IMR-90 (cell line): ENCODE results near the gene FGFRL1. TPM values are rescaled to one million over a fixed set of nuclear protein-coding genes. Genes with fewer than 3 reads are reported as not detected.

Source experiments
- ATAC-seq: fragments of 200-7000 bp; cut with Tn5 transposase; 2 replicates; pipeline ENCODE4 v1.9.1; 2020; ENCODE audit warnings: low read depth, mild to moderate bottlenecking, moderate library complexity
- BruUV-seq: library from RNA; stranded (reverse); fragments of 400-500 nt; replicated peaks from 2 replicates; lab custom pipeline; 2021; lab: Mats Ljungman, UMichigan
- CTCF ChIA-PET: fragments of 300-600 bp; formaldehyde crosslinking; extraction: SDS; loops from one replicate; lab custom pipeline; 2021; ENCODE audit warnings: antibody characterized with exemption; lab: Yijun Ruan, JAX
- POLR2A ChIA-PET: fragments of 300-600 bp; sonication (Branson Sonifier 250); formaldehyde crosslinking; loops from one replicate; lab custom pipeline; 2022; ENCODE audit warnings: antibody characterized with exemption; ENCODE audit not compliant: unreplicated experiment; lab: Charles Lee
- DNase-seq: peaks from one replicate; pipeline ENCODE4 v3.0.0; 2013
- H2AFZ ChIP-seq: replicated peaks from 2 replicates; pipeline ENCODE3; 2013; ENCODE audit warnings: low read length, mild to moderate bottlenecking; ENCODE audit not compliant: poor library complexity
- H2AK5ac ChIP-seq: 2 replicates; pipeline ENCODE4 v1.6.1; 2013; ENCODE audit warnings: low read depth, low read length, inconsistent platforms
- H2AK9ac ChIP-seq: replicated peaks from 2 replicates; pipeline ENCODE3; 2013; ENCODE audit warnings: mild to moderate bottlenecking, low read depth, low read length, moderate library complexity; ENCODE audit not compliant: poor library complexity
- H2BK120ac ChIP-seq: 2 replicates; pipeline ENCODE4 v1.6.1; 2013; ENCODE audit warnings: low read depth, low read length, inconsistent platforms
- H2BK15ac ChIP-seq: 3 replicates; pipeline ENCODE4 v1.6.1; 2013; ENCODE audit warnings: low read depth, low read length, inconsistent platforms
- H2BK20ac ChIP-seq: 2 replicates; pipeline ENCODE4 v1.6.1; 2013; ENCODE audit warnings: low read depth, mild to moderate bottlenecking, inconsistent platforms, low read length, moderate library complexity
- H2BK5ac ChIP-seq: 2 replicates; pipeline ENCODE4 v1.6.1; 2013; ENCODE audit warnings: mild to moderate bottlenecking, low read depth, low read length, inconsistent platforms; ENCODE audit not compliant: poor library complexity, severe bottlenecking
- H3K14ac ChIP-seq: replicated peaks from 2 replicates; pipeline ENCODE4 v1.6.1; 2013; ENCODE audit warnings: low read depth, low read length, inconsistent platforms
- H3K18ac ChIP-seq: 2 replicates; pipeline ENCODE4 v1.6.1; 2013; ENCODE audit warnings: low read depth, low read length, control low read depth
- H3K23ac ChIP-seq: 2 replicates; pipeline ENCODE4 v1.6.1; 2013; ENCODE audit warnings: low read depth, low read length, inconsistent platforms
- H3K27ac ChIP-seq: 2 replicates; pipeline ENCODE4 v1.5.1; 2013; ENCODE audit warnings: mild to moderate bottlenecking, control low read depth, low read length; ENCODE audit not compliant: insufficient read depth
- H3K27me3 ChIP-seq: 2 replicates; pipeline ENCODE4 v1.6.1; 2013; ENCODE audit warnings: low read length; ENCODE audit not compliant: control insufficient read depth, insufficient read depth
- H3K36me3 ChIP-seq: 2 replicates; pipeline ENCODE4 v1.6.1; 2013; ENCODE audit warnings: low read length, mixed read lengths; ENCODE audit not compliant: control insufficient read depth, insufficient read depth
- H3K4ac ChIP-seq: 2 replicates; pipeline ENCODE4 v1.6.1; 2013; ENCODE audit warnings: low read depth, low read length, inconsistent platforms
- H3K4me1 ChIP-seq: 2 replicates; pipeline ENCODE4 v1.6.1; 2013; ENCODE audit warnings: low read length, mixed read lengths; ENCODE audit not compliant: control insufficient read depth, insufficient read depth
- H3K4me2 ChIP-seq: 2 replicates; pipeline ENCODE4 v1.6.1; 2013; ENCODE audit warnings: low read depth, mild to moderate bottlenecking, control low read depth, low read length, moderate library complexity
- H3K4me3 ChIP-seq: 2 replicates; pipeline ENCODE4 v1.5.1; 2013; ENCODE audit warnings: low read depth, mild to moderate bottlenecking, control low read depth, low read length, moderate library complexity; ENCODE audit not compliant: insufficient read depth
- H3K56ac ChIP-seq: 2 replicates; pipeline ENCODE4 v1.6.1; 2013; ENCODE audit warnings: low read length, inconsistent platforms; ENCODE audit not compliant: insufficient read depth; ENCODE audit errors: extremely low read depth
- H3K79me1 ChIP-seq, 2 experiments: 2 replicates each; pipeline ENCODE4 v1.6.1; 2013; ENCODE audit warnings: low read length in 2 of 2, inconsistent platforms in 1 of 2, low read depth in 1 of 2
- H3K9ac ChIP-seq: 2 replicates; pipeline ENCODE4 v1.6.1; 2013; ENCODE audit warnings: low read depth, low read length, control low read depth
- H3K9me1 ChIP-seq: 2 replicates; pipeline ENCODE4 v1.6.1; 2013; ENCODE audit warnings: low read length, inconsistent platforms; ENCODE audit not compliant: insufficient read depth
- H3K9me3 ChIP-seq: 2 replicates; pipeline ENCODE4 v1.6.1; 2013; ENCODE audit warnings: low read length; ENCODE audit not compliant: control insufficient read depth, insufficient read depth
- H4K20me1 ChIP-seq: 2 replicates; pipeline ENCODE4 v1.6.1; 2013; ENCODE audit warnings: low read length, inconsistent platforms; ENCODE audit not compliant: insufficient read depth
- H4K5ac ChIP-seq: 2 replicates; pipeline ENCODE4 v1.6.1; 2013; ENCODE audit warnings: mild to moderate bottlenecking, low read depth, low read length, control low read depth
- H4K8ac ChIP-seq, 2 experiments: 2 replicates each; pipeline ENCODE4 v1.6.1; 2013; ENCODE audit warnings: low read depth in 2 of 2, low read length in 2 of 2, control low read depth in 1 of 2, inconsistent platforms in 1 of 2
- H4K91ac ChIP-seq: 2 replicates; pipeline ENCODE4 v1.6.1; 2013; ENCODE audit warnings: low read depth, low read length, inconsistent platforms; ENCODE audit not compliant: insufficient read depth
- MAFK ChIP-seq: IDR thresholded peaks from 2 replicates; pipeline ENCODE4 v1.6.1; 2012; ENCODE audit warnings: low read depth, low read length, improper control_type of control experiment
- MAZ ChIP-seq: IDR thresholded peaks from 2 replicates; pipeline ENCODE4 v1.6.1; 2012; ENCODE audit warnings: low read depth, mild to moderate bottlenecking, low read length, improper control_type of control experiment, moderate library complexity, borderline replicate concordance
- WGBS, 2 experiments: methylation state at CpG; one replicate each; pipeline versions ENCODE4 v1.1.5 to v1.1.7; 2013; ENCODE audit warnings: missing lambda C conversion rate in 2 of 2; ENCODE audit not compliant: insufficient read length in 1 of 2; ENCODE audit errors: extremely low coverage in 2 of 2; 5-methylcytosine and 5-hydroxymethylcytosine counted together
- dilution Hi-C: fragments of 300-500 bp; cut with HindIII; formaldehyde crosslinking; loops from one replicate; pipeline ENCODE4 v1.14.3; 2018; ENCODE audit warnings: low sequenced_read_pairs; ENCODE audit not compliant: unreplicated experiment
- in situ Hi-C: fragments of 300-500 bp; cut with MboI; formaldehyde crosslinking; loops from 3 replicates; pipeline ENCODE4 v1.14.3; 2019; ENCODE audit warnings: low sequenced_read_pairs, inconsistent platforms, mixed read lengths
- intact Hi-C: fragments of 100-400 bp; cut with micrococcal nuclease; formaldehyde crosslinking; loops from 2 replicates; pipeline ENCODE4 v1.10.0; 2022
- polyA plus RNA-seq, 3 experiments: library from polyadenylated mRNA; depleted of rRNA; stranded (reverse); fragments of >200 nt; gene quantifications; 2 replicates each; pipeline ENCODE4 v1.2.3, GENCODE V29; 2012; ENCODE audit warnings: low replicate concordance in 1 of 3
- total RNA-seq: library from RNA; depleted of rRNA; stranded (reverse); fragments of >200 nt; gene quantifications from 2 replicates; pipeline ENCODE4 v1.2.3, GENCODE V29; 2012

FGFRL1 gene
- total and polyA plus RNA-seq, 2 of the 4 experiments (the other 2 are of a cell fraction) = 49.3 to 78.8 TPM

GRCh38 chr4:1015746-1016145, 4.3 kb downstream of the FGFRL1 start:
- H3K27ac ChIP-seq = no peak overlapping the region
- no peak overlapping the region for H2AK5ac ChIP-seq
- no peak overlapping the region for H3K4ac ChIP-seq
- H2AFZ ChIP-seq = no peak overlapping the region
- H3K9me1 ChIP-seq = peaks cover 4% of the 10 kb centered on the region; the same call in 1 of the 2 replicates
- ATAC-seq (no peak), DNase-seq (no peak)
- H4K8ac ChIP-seq = no peak overlapping the region
- H4K5ac ChIP-seq = no peak overlapping the region
- no peak overlapping the region for H3K9ac ChIP-seq
- H3K27me3 ChIP-seq = no peaks in the 10 kb centered on the region
- intact Hi-C loops = no loop called here
- no peaks in the 10 kb centered on the region for H3K9me3 ChIP-seq
- H3K4me2 ChIP-seq = no peak overlapping the region
- no peak overlapping the region for H3K23ac ChIP-seq
- no peak overlapping the region for H3K56ac ChIP-seq
- no peak overlapping the region for H2BK20ac ChIP-seq
- BruUV-seq = no TSS peak
- WGBS, 2 experiments = 86% methylated on average over 6 of the region's 10 CpGs; no CpG with 5 or more reads in 1 of the 2 experiments
- ChIA-PET CTCF (no interaction called here), POLR2A (no interaction called here)
- no peak overlapping the region for H2BK5ac ChIP-seq
- in situ Hi-C loops = no loop called here
- H4K91ac ChIP-seq = no peak overlapping the region
- H2BK15ac ChIP-seq = no peak overlapping the region
- dilution Hi-C loops = no loop called here
- H2BK120ac ChIP-seq = no peak overlapping the region
- peaks cover 0 to 9% of the 10 kb centered on the region in 2 experiments; a peak in 2 of 4 replicates for H3K79me1 ChIP-seq
- no peak overlapping the region for H3K4me3 ChIP-seq
- H3K4me1 ChIP-seq = peaks cover 2% of the 10 kb centered on the region; the same call in 1 of the 2 replicates
- H4K20me1 ChIP-seq = peaks cover 30% of the 10 kb centered on the region
- H2AK9ac ChIP-seq = no peak overlapping the region
- H3K18ac ChIP-seq = no peak overlapping the region
- TF ChIP-seq MAFK = no peak
- no peak for TF ChIP-seq MAZ
- peaks cover 5% of the 10 kb centered on the region; the same call in 1 of the 2 replicates for H3K36me3 ChIP-seq
- H3K14ac ChIP-seq = no peak overlapping the region
